GM12865 (cell line): Measurements from ENCODE around the gene NDUFA13.

Experiments
- DNase-seq: peaks from one replicate; pipeline ENCODE4 v3.0.0; 2010; ENCODE audit warnings: low read depth
- H3K4me3 ChIP-seq: 2 replicates; pipeline ENCODE4 v1.5.1; 2011; ENCODE audit warnings: mild to moderate bottlenecking, low read depth, low read length, control low read depth
- CTCF ChIP-seq: IDR thresholded peaks from 2 replicates; pipeline ENCODE4 v1.5.1; 2011; ENCODE audit warnings: low read length, control low read depth, low read depth, inconsistent platforms; ENCODE audit not compliant: insufficient read depth; ENCODE audit errors: missing control alignments

Gene NDUFA13

GRCh38 chr19:19513682-19514081 lies 2.3 kb upstream of the NDUFA13 start:
- no peak for TF ChIP-seq CTCF
- no peak overlapping the region for H3K4me3 ChIP-seq
- no peak for DNase-seq

- DNase-seq = no peak
- TF ChIP-seq CTCF = no peak
- H3K4me3 ChIP-seq = no peak overlapping the region
Observed at GRCh38 chr19:19514215-19514657, 1.8 kb upstream of the NDUFA13 start.

- no peak for TF ChIP-seq CTCF
- peak within 1 kb of the TSS; percentile 100 for H3K4me3 ChIP-seq
- no peak for DNase-seq
Observed at GRCh38 chr19:19514881-19515641, 964 bp upstream of the NDUFA13 start, which contains the start of gene TSSK6. Gene TSSK6, minus strand, starts transcription at chr19:19515548. Its CDS starts 121 bp downstream, at chr19:19515427.

GRCh38 chr19:19517235-19517619 lies 1.2 kb downstream of the NDUFA13 start:
- no peak for DNase-seq
- TF ChIP-seq CTCF = no peak
- H3K4me3 ChIP-seq = peak overlapping the region; percentile 100

- DNase-seq = no peak
- TF ChIP-seq CTCF = no peak
- no peak overlapping the region for H3K4me3 ChIP-seq
Observed at GRCh38 chr19:19520989-19521388, 5.0 kb downstream of the NDUFA13 start.

- no peak overlapping the region for H3K4me3 ChIP-seq
- no peak for TF ChIP-seq CTCF
Observed at GRCh38 chr19:19523177-19523576, 7.2 kb downstream of the NDUFA13 start.

GRCh38 chr19:19524053-19524452 lies 8.0 kb downstream of the NDUFA13 start:
- TF ChIP-seq CTCF = peak; percentile 9
- H3K4me3 ChIP-seq = no peak overlapping the region
- DNase-seq = peak; percentile 47

More at GRCh38 chr19:19523177-19523576, 7.2 kb downstream of the NDUFA13 start:
- DNase-seq = no peak
